T1000 (cell line): Measurements from ENCODE around the gene MBOAT2.
"Not testable (repeated sequence)": the region's sequence is repeated elsewhere in the genome, so short reads cannot be mapped to it uniquely, and the experiment has no call there.

Source experiments
- DNase-seq: peaks from one replicate; lab custom pipeline; 2025; ENCODE audit warnings: mixed read lengths; lab: John Stamatoyannopoulos, UW

Gene MBOAT2

DNA sequence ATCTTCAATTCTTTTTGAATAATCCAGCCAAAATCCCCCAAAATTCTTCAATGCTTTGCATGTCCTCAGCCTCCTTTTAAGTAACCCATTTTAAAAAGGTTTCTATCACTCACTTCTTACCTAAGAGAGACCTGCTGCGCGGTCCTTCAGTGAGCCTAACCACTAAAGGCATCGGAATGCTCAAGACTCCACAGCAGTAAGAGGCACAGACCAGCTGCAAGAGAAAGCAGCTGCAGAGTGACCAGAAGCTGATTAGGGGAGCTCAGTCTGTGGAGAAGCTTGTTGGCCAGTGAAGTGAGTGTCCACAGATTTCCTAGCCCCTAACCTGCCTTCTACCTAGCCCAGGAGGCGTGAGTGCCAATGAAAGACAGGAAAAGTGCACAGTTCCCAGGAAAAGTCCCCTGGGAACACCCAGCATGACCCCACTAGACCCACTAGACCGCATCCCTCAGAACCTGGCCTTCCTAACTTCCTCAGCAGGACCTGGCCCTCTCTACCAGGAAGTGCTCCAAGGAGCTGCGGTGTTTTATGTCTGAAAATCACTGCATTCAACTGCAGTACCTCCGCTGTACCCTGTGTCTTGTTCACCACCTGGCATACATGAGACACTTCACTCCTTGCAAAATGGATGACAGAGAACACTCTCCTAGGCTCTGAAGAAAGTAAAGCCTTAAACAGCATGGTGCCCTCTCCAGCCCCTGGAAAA is 10.1 kb downstream of the MBOAT2 start:
- DNase-seq: no peak

- no peak for DNase-seq
These were observed 10.8 kb downstream of the MBOAT2 start for GRCh38 chr2:8992643-8993042.

DNA sequence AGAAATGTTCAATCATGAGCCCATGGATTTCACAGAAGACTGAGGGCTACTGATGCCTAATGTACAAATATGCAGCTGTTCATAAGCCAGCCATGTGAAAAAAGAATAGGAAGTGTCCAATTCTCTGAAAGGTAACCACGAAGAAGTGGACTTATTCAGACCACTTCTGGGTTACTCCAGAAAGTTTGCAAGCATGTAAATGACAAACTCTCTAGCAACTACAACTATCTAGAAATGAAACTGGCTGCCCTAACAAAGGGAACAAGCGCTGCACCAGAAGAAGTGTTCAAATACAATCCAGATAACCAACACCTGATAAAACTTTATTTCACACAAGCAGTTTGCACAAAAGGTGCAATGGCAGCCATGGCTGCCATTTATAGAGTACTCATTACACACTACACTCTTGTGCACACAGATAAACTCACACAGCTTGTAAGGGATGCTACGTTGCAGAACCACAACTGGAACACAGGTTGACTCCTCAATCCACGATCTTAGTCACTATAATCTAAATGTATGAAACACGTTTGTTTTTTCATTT is 13.9 kb downstream of the MBOAT2 start:
- DNase-seq: no peak

DNA sequence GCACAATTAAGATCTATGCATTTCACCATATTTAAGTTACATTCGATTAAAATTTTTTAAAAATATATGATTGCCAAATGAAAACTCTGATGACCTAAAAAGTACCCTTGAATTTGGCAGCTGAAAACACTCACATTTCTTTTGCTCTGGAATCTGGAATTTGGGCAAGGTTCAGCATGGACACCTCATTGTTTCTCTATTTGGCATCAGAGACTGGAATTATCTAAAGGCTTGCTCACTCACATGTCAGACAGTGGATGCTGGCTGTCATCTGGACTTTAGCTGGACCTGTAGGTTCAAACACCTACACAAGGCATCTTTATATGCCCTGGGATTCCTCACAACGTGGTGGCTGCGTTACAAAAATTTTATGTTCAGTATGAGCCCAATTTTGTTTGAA is 16.1 kb downstream of the MBOAT2 start:
- DNase-seq: no peak

DNA sequence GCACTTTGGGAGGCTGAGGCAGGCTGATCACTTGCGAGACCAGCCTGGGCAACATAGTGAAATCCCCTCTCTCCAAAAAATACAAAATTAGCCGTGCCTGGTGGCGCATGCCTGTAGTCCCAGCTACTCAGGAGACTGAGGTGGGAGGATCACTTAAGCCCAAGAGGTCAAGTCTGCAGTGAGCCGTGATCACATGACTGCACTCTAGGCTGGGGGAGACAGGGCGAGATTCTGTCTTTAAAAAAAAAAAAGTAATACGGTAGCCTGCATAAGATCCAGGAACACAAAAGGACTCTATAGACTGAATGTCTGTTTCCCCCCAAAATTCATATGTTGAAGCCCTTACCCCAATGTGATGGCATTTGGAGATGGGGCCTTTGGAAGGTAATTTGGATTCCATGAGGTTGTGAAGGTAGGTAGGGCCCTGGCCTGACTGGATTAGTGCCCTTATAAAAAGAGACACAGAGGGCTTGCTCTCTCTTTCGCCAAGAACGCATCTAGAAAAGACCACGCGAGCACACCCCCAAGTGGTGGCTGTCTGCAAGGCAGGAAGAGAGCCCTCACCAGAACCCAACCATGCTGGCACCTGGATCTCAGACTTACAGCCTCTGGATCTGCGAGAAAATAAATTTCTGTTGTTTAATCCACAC is 17.0 kb downstream of the MBOAT2 start:
- no peak for DNase-seq

DNA sequence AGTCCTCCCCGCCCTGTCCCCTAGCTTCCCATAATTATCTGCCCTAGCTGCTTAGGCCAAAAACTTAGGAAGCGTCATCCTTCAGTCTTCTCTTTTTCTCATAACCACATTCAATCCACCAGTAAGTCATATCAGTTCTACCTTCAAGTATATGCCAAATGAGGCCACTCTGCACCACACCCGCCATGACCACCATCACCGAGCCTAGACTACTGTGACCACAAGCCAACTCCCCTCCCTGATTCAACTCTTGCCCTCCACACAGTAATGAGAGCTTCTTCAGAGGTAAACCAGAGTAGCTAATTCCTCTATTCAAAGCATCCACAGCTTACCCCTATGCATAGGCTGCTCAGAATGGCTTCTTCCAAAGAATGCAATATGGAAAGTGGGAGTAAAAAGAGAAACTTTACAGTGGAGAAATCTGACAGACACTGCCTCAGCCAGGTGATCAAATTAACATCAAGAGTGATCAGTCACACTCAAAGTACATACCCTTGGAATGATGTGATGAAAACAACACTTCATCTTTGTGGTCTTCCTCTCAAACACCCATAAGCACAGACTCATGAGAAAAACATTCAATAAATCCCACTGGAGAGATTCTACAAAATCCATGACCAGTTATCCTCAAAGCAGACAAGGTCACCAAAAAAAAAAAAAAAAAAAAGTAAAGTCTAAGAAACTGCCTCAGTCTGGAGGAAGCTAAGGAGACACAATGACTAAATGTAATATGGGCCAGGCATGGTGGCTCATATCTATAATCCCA is 17.7 kb downstream of the MBOAT2 start:
- DNase-seq: no peak

GRCh38 chr2:8984855-8985254 is 18.6 kb downstream of the MBOAT2 start:
- DNase-seq: no peak

- no peak for DNase-seq
These were observed 19.3 kb downstream of the MBOAT2 start for GRCh38 chr2:8984157-8984556.

DNA sequence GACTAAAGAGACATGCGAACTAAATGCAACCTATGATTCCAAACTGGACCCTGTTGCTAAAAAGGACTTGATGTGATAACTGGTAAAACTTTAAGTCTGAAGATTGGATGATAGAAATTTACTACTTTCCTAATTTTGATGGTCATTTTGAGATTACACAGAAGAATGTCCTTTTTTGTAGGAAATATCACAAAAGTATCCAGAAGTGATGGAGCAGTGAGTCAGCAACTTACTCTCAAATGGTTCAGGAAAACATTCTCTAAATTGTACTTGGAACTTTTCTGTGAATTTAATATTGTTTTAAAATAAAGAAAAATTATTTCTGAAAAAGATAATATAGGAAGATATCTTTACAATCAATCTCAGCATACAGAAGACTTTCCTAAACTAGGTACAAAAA is 19.9 kb downstream of the MBOAT2 start:
- no peak for DNase-seq

DNA sequence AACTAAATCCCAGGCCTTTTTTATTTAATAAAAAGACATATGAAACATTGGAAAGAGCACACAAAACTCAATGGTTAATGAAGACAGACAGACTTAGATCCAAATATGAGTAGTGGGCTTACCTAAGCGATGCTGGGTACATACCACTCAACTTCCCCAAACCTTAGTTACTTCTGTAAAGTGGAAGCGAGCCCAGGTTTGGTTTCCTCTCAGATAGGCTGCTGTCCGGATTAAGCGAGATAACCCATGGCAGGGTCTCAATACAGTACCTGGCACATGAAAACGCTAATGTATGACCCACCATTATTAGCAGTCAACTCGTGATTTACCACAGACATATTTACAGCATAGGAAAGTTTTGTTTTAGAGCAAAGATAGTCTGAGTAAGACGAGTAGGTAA is 21.6 kb downstream of the MBOAT2 start:
- no peak for DNase-seq

- no peak for DNase-seq
These were observed 23.4 kb downstream of the MBOAT2 start for GRCh38 chr2:8980096-8980495.

DNA sequence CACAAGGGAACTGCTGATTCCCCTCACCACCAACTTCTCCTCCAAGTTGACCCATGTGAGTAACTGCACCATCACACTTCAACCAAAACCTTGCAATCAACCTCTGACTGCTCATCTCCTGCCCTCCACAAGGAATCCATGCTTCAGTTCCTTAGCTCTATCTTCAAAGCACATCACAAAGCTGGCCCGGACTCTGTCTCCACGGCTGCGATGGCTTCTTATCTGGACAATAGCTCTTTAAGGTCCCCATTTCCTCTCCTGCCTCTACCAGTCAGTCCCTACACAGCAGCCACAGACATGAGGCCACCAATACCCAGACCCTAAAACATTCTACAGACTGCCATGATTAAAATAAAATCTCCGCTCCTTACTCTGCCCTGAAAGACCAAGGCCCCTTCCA is 25.7 kb downstream of the MBOAT2 start:
- no peak for DNase-seq

- no peak for DNase-seq
These were observed 26.8 kb downstream of the MBOAT2 start for GRCh38 chr2:8976442-8977259.

DNA sequence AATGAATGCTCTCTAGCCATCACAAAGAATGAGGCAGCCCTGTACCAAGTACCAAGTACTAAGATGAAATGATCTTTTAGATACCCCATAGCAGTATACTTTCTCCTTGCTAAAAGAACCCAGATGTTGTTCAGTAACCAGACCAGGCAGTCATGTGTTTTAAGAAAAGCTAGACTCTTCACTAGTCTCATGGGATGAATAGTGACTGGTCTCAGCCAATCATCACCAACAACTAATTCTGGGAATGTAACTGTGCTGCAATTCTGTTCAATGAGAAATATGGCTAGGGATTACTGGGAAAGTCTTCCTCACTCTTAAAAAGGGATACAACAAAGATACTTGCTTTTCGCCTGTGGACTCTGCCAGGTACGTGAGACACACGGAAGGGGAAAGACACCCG is 29.5 kb downstream of the MBOAT2 start:
- no peak for DNase-seq

DNA sequence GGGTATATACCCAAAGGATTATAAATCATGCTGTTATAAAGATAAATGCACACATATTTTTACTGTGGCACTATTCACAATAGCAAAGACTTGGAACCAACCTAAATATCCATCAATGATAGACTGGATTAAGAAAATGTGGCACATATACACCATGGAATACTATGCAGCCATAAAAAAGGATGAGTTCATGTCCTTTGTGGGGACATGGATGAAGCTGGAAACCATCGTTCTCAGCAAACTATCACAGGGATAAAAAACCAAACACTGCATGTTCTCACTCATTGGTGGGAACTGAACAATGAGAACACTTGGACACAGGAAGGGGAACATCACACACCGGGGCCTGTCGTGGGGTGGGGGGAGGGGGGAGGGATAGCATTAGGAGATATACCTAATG is 30.5 kb downstream of the MBOAT2 start:
- not testable (repeated sequence) for DNase-seq

- DNase-seq: not testable (repeated sequence)
These were observed 30.9 kb downstream of the MBOAT2 start for GRCh38 chr2:8972535-8972934.

DNA sequence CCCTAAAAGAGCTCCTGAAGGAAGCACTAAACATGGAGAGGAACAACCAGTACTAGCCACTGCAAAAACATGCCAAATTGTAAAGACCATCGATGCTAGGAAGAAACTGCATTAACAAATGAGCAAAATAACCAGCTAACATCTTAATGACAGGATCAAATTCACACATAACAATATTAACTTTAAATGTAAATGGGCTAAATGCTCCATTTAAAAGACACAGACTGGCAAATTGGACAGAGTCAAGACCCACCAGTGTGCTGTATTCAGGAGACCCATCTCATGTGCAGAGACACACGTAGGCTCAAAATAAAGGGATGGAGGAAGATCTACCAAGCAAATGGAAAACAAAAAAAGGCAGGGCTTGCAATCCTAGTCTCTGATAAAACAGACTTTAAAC is 34.1 kb downstream of the MBOAT2 start:
- not testable (repeated sequence) for DNase-seq

- DNase-seq: no peak
These were observed 37.2 kb downstream of the MBOAT2 start for GRCh38 chr2:8966123-8966908.

GRCh38 chr2:8965216-8965969 is 38.1 kb downstream of the MBOAT2 start:
- no peak for DNase-seq

DNA sequence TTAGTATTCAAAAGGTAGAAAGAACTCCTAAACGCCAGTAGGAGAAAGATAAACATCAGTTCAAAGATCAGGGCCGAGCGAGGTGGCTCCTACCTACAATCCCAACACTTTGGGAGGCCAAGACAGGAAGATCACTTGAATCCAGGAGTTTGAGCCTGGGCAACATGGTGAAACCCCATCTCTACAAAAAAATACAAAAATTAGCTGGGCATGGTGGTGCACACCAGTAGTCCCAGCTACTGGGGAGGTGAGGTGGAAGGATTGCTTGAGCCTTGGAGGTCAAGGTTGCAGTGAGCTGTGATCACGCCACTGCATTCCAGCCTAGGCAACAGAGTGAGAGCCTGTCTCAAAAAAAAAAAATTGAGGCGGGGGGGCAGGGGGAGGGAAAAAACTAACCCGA is 40.6 kb downstream of the MBOAT2 start:
- no peak for DNase-seq
